Measurements from ENCODE around the gene RPUSD3. TPM values are rescaled to one million over a fixed set of nuclear protein-coding genes. Genes with fewer than 3 reads are reported as not detected.

RPUSD3 gene
- total and polyA plus RNA-seq, 9 of the 15 experiments (the other 6 are each of a cell fraction or from before 2014, with no cell fraction given): 13.8 to 99.0 (median 59.3) TPM

DNA sequence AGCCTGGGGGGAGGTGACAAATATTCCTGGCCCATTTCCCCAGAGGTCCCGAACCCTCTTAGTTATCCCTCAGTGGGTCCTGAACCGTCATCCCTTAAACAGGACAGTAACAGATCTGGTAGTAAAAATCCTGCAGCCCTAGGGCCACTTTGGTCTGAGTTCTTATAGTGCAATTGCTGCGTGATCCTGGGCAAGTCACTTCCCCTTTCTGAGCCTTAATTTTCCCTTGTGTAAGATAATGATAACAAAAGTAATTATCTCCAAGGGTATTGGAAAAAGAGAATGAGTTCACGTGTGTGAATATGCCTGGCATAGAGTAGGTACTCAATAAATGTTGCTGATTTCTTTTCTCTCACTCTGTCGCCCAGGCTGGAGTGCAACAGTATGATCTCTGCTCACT is 43.7 kb upstream of the RPUSD3 start (continued):
- TF ChIP-seq STAT6 (CRISPR knock-in tag; IDR thresholded peaks at IDR 0.05) (no peak), SMARCA4 (IDR thresholded peaks at IDR 0.05) (no peak), ATF2 (CRISPR knock-in tag; IDR thresholded peaks at IDR 0.05) (no peak), HNRNPK (IDR thresholded peaks at IDR 0.05; ENCODE audit: low read depth, low read length, poor library complexity, severe bottlenecking) (no peak), ZNF175 (CRISPR knock-in tag; IDR thresholded peaks at IDR 0.05; ENCODE audit: low read depth) (no peak), ZNF174 (CRISPR knock-in tag; IDR thresholded peaks at IDR 0.05) (no peak), RHOXF2B (CRISPR knock-in tag; conservative IDR thresholded peaks at IDR 0.05) (no peak), NFYB (IDR thresholded peaks at IDR 0.05; ENCODE audit: extremely low read depth, insufficient read length) (no peak), STAT5B (CRISPR knock-in tag; IDR thresholded peaks at IDR 0.05) (no peak), POLR2B (IDR thresholded peaks at IDR 0.05; ENCODE audit: low read depth, partially characterized antibody) (no peak), ZFP36 (IDR thresholded peaks at IDR 0.05; ENCODE audit: low read depth, low read length, partially characterized antibody) (peak; percentile 77), ETV6 (IDR thresholded peaks at IDR 0.05; ENCODE audit: borderline replicate concordance in 1 of 2, low read depth in 2 of 2, low read length in 1 of 2) (no peak), ETV6 (CRISPR knock-in tag; IDR thresholded peaks at IDR 0.05; ENCODE audit: borderline replicate concordance) (no peak), ETS2 (tag; IDR thresholded peaks at IDR 0.05; ENCODE audit: borderline replicate concordance, poor library complexity, severe bottlenecking) (no peak), ZNF263 (CRISPR knock-in tag; IDR thresholded peaks at IDR 0.05; ENCODE audit: borderline replicate concordance) (peak; percentile 41; the same call in 1 of the 2 replicates), PCBP1 (IDR thresholded peaks at IDR 0.05; ENCODE audit: low read depth, low read length, poor library complexity, severe bottlenecking) (no peak)
- TF ChIP-seq, protein P1, sequence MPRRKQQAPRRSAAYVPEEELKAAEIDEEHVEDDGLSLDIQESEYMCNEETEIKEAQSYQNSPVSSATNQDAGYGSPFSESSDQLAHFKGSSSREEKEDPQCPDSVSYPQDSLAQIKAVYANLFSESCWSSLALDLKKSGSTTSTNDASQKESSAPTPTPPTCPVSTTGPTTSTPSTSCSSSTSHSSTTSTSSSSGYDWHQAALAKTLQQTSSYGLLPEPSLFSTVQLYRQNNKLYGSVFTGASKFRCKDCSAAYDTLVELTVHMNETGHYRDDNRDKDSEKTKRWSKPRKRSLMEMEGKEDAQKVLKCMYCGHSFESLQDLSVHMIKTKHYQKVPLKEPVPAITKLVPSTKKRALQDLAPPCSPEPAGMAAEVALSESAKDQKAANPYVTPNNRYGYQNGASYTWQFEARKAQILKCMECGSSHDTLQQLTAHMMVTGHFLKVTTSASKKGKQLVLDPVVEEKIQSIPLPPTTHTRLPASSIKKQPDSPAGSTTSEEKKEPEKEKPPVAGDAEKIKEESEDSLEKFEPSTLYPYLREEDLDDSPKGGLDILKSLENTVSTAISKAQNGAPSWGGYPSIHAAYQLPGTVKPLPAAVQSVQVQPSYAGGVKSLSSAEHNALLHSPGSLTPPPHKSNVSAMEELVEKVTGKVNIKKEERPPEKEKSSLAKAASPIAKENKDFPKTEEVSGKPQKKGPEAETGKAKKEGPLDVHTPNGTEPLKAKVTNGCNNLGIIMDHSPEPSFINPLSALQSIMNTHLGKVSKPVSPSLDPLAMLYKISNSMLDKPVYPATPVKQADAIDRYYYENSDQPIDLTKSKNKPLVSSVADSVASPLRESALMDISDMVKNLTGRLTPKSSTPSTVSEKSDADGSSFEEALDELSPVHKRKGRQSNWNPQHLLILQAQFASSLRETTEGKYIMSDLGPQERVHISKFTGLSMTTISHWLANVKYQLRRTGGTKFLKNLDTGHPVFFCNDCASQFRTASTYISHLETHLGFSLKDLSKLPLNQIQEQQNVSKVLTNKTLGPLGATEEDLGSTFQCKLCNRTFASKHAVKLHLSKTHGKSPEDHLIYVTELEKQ (CRISPR knock-in tag; IDR thresholded peaks at IDR 0.05): no peak

Data from K562 (cell line).